GM10266 (cell line): ENCODE data around the gene SAMD3.
"Not testable (repeated sequence)": the region's sequence is repeated elsewhere in the genome, so short reads cannot be mapped to it uniquely, and the experiment has no call there.

Experiments
- DNase-seq: peaks from one replicate; pipeline ENCODE4 v3.0.0; 2012; ENCODE audit errors: extremely low spot score
- CTCF ChIP-seq: IDR thresholded peaks from 2 replicates; pipeline ENCODE4 v1.5.1; 2012; ENCODE audit warnings: mild to moderate bottlenecking, low read depth; ENCODE audit not compliant: control insufficient read depth, insufficient read depth; ENCODE audit errors: missing control alignments

SAMD3 gene

GRCh38 chr6:130222775-130223174, at the start of gene SAMD3:
Gene SAMD3 (minus strand): TSS chr6:130222951. CDS start chr6:130215273, 7,678 bp downstream.
- no peak for DNase-seq
- no peak for TF ChIP-seq CTCF

GRCh38 chr6:130269969-130270635, 47.4 kb upstream of the SAMD3 start:
- TF ChIP-seq CTCF = no peak
- DNase-seq = peak; percentile 56

GRCh38 chr6:130265553-130265952, 42.8 kb upstream of the SAMD3 start:
- DNase-seq = not testable (repeated sequence)

- DNase-seq = no peak
- TF ChIP-seq CTCF = no peak
These were observed 39.3 kb upstream of the SAMD3 start for GRCh38 chr6:130262008-130262407.

GRCh38 chr6:130261558-130261957, 38.8 kb upstream of the SAMD3 start:
- DNase-seq = not testable (repeated sequence)

- TF ChIP-seq CTCF = peak; percentile 21
- DNase-seq = not testable (repeated sequence)
These were observed 38.0 kb upstream of the SAMD3 start for GRCh38 chr6:130260614-130261241.

GRCh38 chr6:130260050-130260462, 37.3 kb upstream of the SAMD3 start:
- not testable (repeated sequence) for DNase-seq

- no peak for TF ChIP-seq CTCF
- DNase-seq = no peak
These were observed 36.8 kb upstream of the SAMD3 start for GRCh38 chr6:130259557-130259956.

- peak; percentile 7 for TF ChIP-seq CTCF
- DNase-seq = no peak
These were observed 36.4 kb upstream of the SAMD3 start for GRCh38 chr6:130259140-130259539.
